Dermis lymphatic vessel endothelial cell (primary cell): Measurements from ENCODE around the gene LYRM1. TPM values are rescaled to one million over a fixed set of nuclear protein-coding genes. Genes with fewer than 3 reads are reported as not detected.

Experiments used
- total RNA-seq: library from RNA; depleted of rRNA; stranded (reverse); fragments of >200 nt; gene quantifications from 2 replicates; pipeline ENCODE4 v1.2.1, GENCODE V29; 2014

LYRM1 gene
- 45.2 and 54.7 TPM in 2 replicates for total RNA-seq

GRCh38 chr16:20900299-20901067 is at the start of gene LYRM1, which contains the start of gene DCUN1D3:
TSS of gene LYRM1 (plus strand) at chr16:20900771. CDS start at chr16:20915556, 14,785 bp downstream.
TSS of gene DCUN1D3 (minus strand) at chr16:20900358. CDS start at chr16:20862538, 37,820 bp downstream.

Other genes starting within 250 kb of the LYRM1 start
- gene ACSM1, start 203.1 kb upstream of the LYRM1 start, total RNA-seq, result 0.09 TPM in 1 of 2 replicates, not detected in the other
- gene THUMPD1, start 159.0 kb upstream of the LYRM1 start, total RNA-seq, result 76.0 and 84.6 TPM in 2 replicates
- gene ACSM3, start 136.8 kb upstream of the LYRM1 start, total RNA-seq, result not detected in 2 replicates
- 11.4 and 13.9 TPM in 2 replicates for gene ERI2, start 94.3 kb upstream of the LYRM1 start, total RNA-seq
- gene REXO5, start 94.2 kb upstream of the LYRM1 start, total RNA-seq, result 2.2 and 3.7 TPM in 2 replicates
- 17.1 and 20.2 TPM in 2 replicates for gene DCUN1D3, start 413 bp upstream of the LYRM1 start, total RNA-seq